ENCODE data around the gene SEMA4F. TPM values are rescaled to one million over a fixed set of nuclear protein-coding genes. Genes with fewer than 3 reads are reported as not detected.
A peak's percentile ranks its signal among the peaks of the same experiment; 100 is the strongest.

SEMA4F gene
- total and polyA plus RNA-seq, 2 experiments from 2014 or later: 8.3 to 8.6 TPM

DNA sequence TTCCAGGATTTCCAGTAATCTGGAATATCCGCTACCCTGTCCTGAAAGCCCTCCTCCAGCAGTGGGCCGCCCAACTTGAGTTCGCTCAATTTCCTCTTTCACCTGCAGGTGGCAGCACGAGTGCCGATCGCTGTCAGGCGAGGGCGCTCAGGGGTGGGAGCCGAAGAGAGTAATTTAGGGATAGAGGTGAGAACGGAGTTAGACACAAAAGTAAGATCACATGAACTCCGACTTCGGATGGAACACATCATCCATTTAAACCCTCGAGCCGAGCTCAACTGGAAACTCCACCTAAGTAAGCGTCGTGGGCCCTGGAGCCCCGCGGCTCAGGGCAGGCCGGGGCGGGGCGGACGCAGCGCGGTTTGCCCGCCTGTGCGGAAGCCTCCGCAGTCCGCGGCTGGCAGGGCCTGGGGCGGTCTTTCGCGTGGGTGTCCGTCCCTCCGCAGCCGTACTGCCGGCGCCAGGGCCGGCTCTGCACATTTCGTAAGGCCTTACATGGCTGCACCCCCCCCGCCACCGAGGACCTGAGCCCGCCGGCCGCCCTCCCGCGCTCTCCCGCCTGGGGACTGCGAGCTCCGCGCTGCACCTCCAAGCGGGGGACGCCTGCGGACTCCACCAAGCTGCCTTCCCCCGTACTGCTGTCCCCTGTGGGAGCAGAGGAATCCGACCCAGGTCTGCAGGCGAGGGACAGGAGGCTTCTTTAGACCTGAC is 61.2 kb downstream of the SEMA4F start:
- no peak overlapping the region for H3K27ac ChIP-seq
- no peaks in the 10 kb centered on the region for H3K4me1 ChIP-seq (ENCODE audit: low read depth)
- H3K27me3 ChIP-seq: peaks cover 7% of the 10 kb centered on the region
- TF ChIP-seq CTCF (IDR thresholded peaks at IDR 0.05; ENCODE audit: low read depth, low read length): peak; percentile 88
- no peaks in the 10 kb centered on the region for H3K36me3 ChIP-seq
- H3K9me3 ChIP-seq (ENCODE audit: low read depth): no peaks in the 10 kb centered on the region
- peak overlapping the region; percentile 48 for H3K4me3 ChIP-seq
- peak; percentile 85 to 90 for DNase-seq (ENCODE audit: low read depth in 1 of 2, low spot score in 1 of 2)

DNA sequence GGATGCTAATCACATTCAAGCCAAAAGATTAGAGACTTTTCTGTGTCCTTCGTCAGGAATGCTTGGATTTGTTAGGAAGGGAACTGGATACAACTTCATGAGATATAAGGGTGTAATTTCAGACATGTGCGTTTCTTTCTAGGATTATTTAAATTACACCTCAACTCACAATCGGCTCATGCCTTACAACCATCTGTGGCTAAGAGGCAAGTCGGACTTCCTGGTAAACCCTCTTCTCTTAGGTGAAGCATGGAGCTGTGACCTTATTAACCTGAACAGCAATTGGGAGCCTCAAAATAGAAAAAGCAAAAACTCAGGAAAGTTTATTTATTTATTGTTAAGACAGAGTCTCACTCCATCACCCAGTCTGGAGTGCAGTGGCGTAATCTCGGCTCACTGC is 61.8 kb downstream of the SEMA4F start:
- Histone ChIP-seq H3K27ac (no peak overlapping the region), H3K4me3 (peak overlapping the region; percentile 48), H3K4me1 (ENCODE audit: low read depth) (no peaks in the 10 kb centered on the region), H3K27me3 (peaks cover 7% of the 10 kb centered on the region), H3K36me3 (no peaks in the 10 kb centered on the region), H3K9me3 (ENCODE audit: low read depth) (no peaks in the 10 kb centered on the region)
- DNase-seq (ENCODE audit: low read depth in 1 of 2, low spot score in 1 of 2): no peak
- TF ChIP-seq CTCF (IDR thresholded peaks at IDR 0.05; ENCODE audit: low read depth, low read length): no peak

DNA sequence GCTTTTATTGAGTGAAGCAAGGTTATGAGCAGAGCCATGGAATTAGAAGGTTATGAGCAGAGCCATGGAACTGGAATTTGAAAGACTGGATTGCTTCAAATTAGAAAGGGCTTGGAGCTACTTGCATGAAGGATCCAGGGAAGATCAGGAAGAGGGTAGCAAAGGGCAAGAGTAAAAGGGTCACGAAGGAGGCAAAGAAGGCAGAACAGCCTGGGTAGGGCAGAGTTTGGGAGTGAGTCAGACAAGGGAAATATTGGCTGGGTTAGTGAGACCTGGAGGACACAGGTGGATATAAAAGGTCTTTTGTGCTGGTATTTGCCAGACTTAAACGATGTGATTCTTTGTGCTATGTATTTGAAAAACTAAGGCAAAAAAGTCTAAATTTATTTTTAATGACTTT is 65.0 kb downstream of the SEMA4F start:
- Histone ChIP-seq H3K27me3 (peaks cover 7% of the 10 kb centered on the region), H3K36me3 (no peaks in the 10 kb centered on the region), H3K9me3 (ENCODE audit: low read depth) (no peaks in the 10 kb centered on the region), H3K4me1 (ENCODE audit: low read depth) (no peaks in the 10 kb centered on the region), H3K4me3 (no peak overlapping the region), H3K27ac (no peak overlapping the region)
- TF ChIP-seq CTCF (IDR thresholded peaks at IDR 0.05; ENCODE audit: low read depth, low read length): no peak
- DNase-seq (ENCODE audit: low read depth in 1 of 2, low spot score in 1 of 2): no peak

GRCh38 chr2:74721316-74721715 is 67.3 kb downstream of the SEMA4F start:
- Histone ChIP-seq H3K27me3 (peaks cover 7% of the 10 kb centered on the region), H3K27ac (no peak overlapping the region), H3K36me3 (no peaks in the 10 kb centered on the region), H3K4me1 (ENCODE audit: low read depth) (no peaks in the 10 kb centered on the region), H3K4me3 (no peak overlapping the region), H3K9me3 (ENCODE audit: low read depth) (no peaks in the 10 kb centered on the region)
- no peak for TF ChIP-seq CTCF (IDR thresholded peaks at IDR 0.05; ENCODE audit: low read depth, low read length)
- no peak for DNase-seq (ENCODE audit: low read depth in 1 of 2, low spot score in 1 of 2)

DNA sequence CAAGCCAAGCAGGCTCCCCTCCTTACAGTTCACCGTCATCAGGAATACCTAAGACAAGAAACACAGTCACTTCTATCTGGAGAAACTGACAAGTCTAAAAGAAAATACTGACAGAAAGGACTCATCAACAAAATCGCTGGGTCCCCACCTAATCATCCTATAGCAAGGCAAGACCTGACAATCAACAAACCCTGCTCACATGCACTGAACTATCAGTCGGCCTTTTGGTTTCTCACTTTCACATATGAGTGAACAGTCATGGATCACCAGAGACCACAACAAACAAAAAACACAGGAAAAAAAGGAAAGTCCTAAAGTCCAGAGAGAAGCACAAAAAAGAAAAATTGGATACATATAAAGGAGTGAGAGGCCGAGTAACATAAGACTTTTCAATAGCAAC is 70.4 kb downstream of the SEMA4F start:
- no peak for DNase-seq (ENCODE audit: low read depth in 1 of 2, low spot score in 1 of 2)
- no peaks in the 10 kb centered on the region for H3K9me3 ChIP-seq (ENCODE audit: low read depth)
- no peaks in the 10 kb centered on the region for H3K36me3 ChIP-seq
- H3K4me3 ChIP-seq: no peak overlapping the region
- TF ChIP-seq CTCF (IDR thresholded peaks at IDR 0.05; ENCODE audit: low read depth, low read length): no peak
- H3K27ac ChIP-seq: no peak overlapping the region
- H3K27me3 ChIP-seq: no peaks in the 10 kb centered on the region
- H3K4me1 ChIP-seq (ENCODE audit: low read depth): no peaks in the 10 kb centered on the region

Measured in cardiac muscle cell (in vitro differentiated cells and primary cell).